K562 (cell line): ENCODE measurements around the gene CRB2. TPM values are rescaled to one million over a fixed set of nuclear protein-coding genes. Genes with fewer than 3 reads are reported as not detected.

Experiments
- ADNP ChIP-seq: fragments of 200-800 bp; sonication (Bioruptor generic); IDR thresholded peaks from 2 replicates; pipeline ENCODE4 v1.6.1; 2016; ENCODE audit warnings: missing genetic modification characterization, missing compliant biosample characterization
- E2F3 ChIP-seq: fragments of 250-450 bp; sonication (Bioruptor Pico); IDR thresholded peaks from 2 replicates; pipeline ENCODE4 v1.4.0; 2020; ENCODE audit warnings: mild to moderate bottlenecking
- ELF2 ChIP-seq: fragments of 250-450 bp; sonication (Bioruptor Pico); IDR thresholded peaks from 2 replicates; pipeline ENCODE4 v1.5.0; 2021; ENCODE audit warnings: mild to moderate bottlenecking
- FOXA1 ChIP-seq: fragments of 450-650 bp; IDR thresholded peaks from 2 replicates; pipeline ENCODE4 v1.6.1; 2016; ENCODE audit warnings: mild to moderate bottlenecking, borderline replicate concordance
- LARP7 ChIP-seq: fragments of 450-650 bp; IDR thresholded peaks from 2 replicates; pipeline ENCODE4 v1.6.1; 2016
- PCBP2 ChIP-seq: fragments of 200-400 bp; formaldehyde crosslinking; IDR thresholded peaks from 2 replicates; pipeline ENCODE4 v1.6.1; 2018; ENCODE audit warnings: low read length, low read depth, mild to moderate bottlenecking, moderate library complexity; ENCODE audit not compliant: poor library complexity, severe bottlenecking
- PURB ChIP-seq: sonication (generic); formaldehyde crosslinking; IDR thresholded peaks from 2 replicates; pipeline ENCODE4 v1.9.0; 2021; ENCODE audit warnings: low read depth, mild to moderate bottlenecking, missing genetic modification reagents
- SMARCC2 ChIP-seq: fragments of 450-650 bp; IDR thresholded peaks from 2 replicates; pipeline ENCODE4 v1.6.1; 2017; ENCODE audit warnings: antibody characterized with exemption, moderate library complexity, mild to moderate bottlenecking, low read depth
- SOX6 ChIP-seq: fragments of 450-650 bp; IDR thresholded peaks from 2 replicates; pipeline ENCODE4 v1.6.1; 2014; ENCODE audit warnings: mild to moderate bottlenecking
- TAF1 ChIP-seq: IDR thresholded peaks from 2 replicates; pipeline ENCODE4 v1.6.1; 2011; ENCODE audit warnings: mild to moderate bottlenecking, low read length, moderate library complexity; ENCODE audit not compliant: insufficient read depth, control insufficient read depth, severe bottlenecking; ENCODE audit errors: extremely low read depth
- XRCC5 ChIP-seq: fragments of 200-400 bp; formaldehyde crosslinking; IDR thresholded peaks from 2 replicates; pipeline ENCODE4 v1.6.1; 2017; ENCODE audit warnings: low read depth, mild to moderate bottlenecking, low read length
- ZC3H4 ChIP-seq: sonication (generic); formaldehyde crosslinking; IDR thresholded peaks from 2 replicates; pipeline ENCODE4 v1.9.0; 2021; ENCODE audit warnings: missing genetic modification reagents, borderline replicate concordance
- ZNF134 ChIP-seq: fragments of 250-450 bp; sonication (Bioruptor Pico); conservative IDR thresholded peaks from 2 replicates; pipeline ENCODE4 v1.4.0; 2020
- ZNF586 ChIP-seq: fragments of 450-650 bp; formaldehyde crosslinking; conservative IDR thresholded peaks from 2 replicates; pipeline ENCODE4 v1.4.0; 2020; ENCODE audit warnings: mild to moderate bottlenecking, moderate library complexity
- ZNF75A ChIP-seq: fragments of 450-650 bp; formaldehyde crosslinking; IDR thresholded peaks from 2 replicates; pipeline ENCODE4 v1.4.0; 2020; ENCODE audit warnings: mild to moderate bottlenecking
- polyA plus RNA-seq, 8 experiments: library from polyadenylated mRNA; depleted of rRNA in 4 of 8; stranded (reverse) in 5 of 8; unstranded in 3 of 8; fragments of >200 nt; fragmentation: Nextera tagmentation in 2 of 8; fragmentation: Illumina TruSeq in 1 of 8; extraction: Ambion mirVana in 2 of 8; extraction: Trizol in 1 of 8; gene quantifications; 2 replicates each; pipeline versions ENCODE4 v1.2.1 to v1.2.3, GENCODE V29; 2011 to 2014; ENCODE audit warnings: inconsistent platforms in 1 of 8, missing spikeins in 1 of 8
- total RNA-seq, 7 experiments: library from RNA; depleted of rRNA in 6 of 7; stranded (reverse); fragments of >200 nt in 6 of 7; fragmentation: Illumina TruSeq in 2 of 7; extraction: Trizol in 2 of 7; gene quantifications; 2 replicates each; pipeline versions ENCODE4 v1.2.1 to v1.2.3, GENCODE V29; 2011 to 2021; ENCODE audit warnings: low replicate concordance in 1 of 7
- TF ChIP-seq, protein P1 (sequence below): fragments of 450-650 bp; IDR thresholded peaks from 2 replicates; pipeline ENCODE4 v1.6.1; 2018; ENCODE audit not compliant: partially characterized antibody
- TF ChIP-seq, protein P2 (sequence below): sonication (generic); formaldehyde crosslinking; IDR thresholded peaks from 2 replicates; pipeline ENCODE4 v1.5.0; 2020; ENCODE audit warnings: missing genetic modification reagents
- TF ChIP-seq, protein P3 (sequence below): fragments of 450-650 bp; IDR thresholded peaks from 2 replicates; pipeline ENCODE4 v1.6.1; 2016; ENCODE audit warnings: antibody characterized with exemption
- TF ChIP-seq, protein P4 (sequence below), 2 experiments: IDR thresholded peaks; 2 replicates each; pipeline ENCODE4 v1.6.1; 2012; ENCODE audit warnings: improper control_type of control experiment in 2 of 2, low read depth in 2 of 2, low read length in 2 of 2, borderline replicate concordance in 1 of 2
- TF ChIP-seq, protein P5 (sequence below): fragments of 450-650 bp; IDR thresholded peaks from 2 replicates; pipeline ENCODE4 v1.6.1; 2016; ENCODE audit warnings: low read depth, mild to moderate bottlenecking, moderate library complexity

The CRB2 gene
- total and polyA plus RNA-seq, 9 of the 15 experiments (the other 6 are each of a cell fraction or from before 2014, with no cell fraction given): 0.13 to 1.2 (median 0.25) TPM; not detected in 2

DNA sequence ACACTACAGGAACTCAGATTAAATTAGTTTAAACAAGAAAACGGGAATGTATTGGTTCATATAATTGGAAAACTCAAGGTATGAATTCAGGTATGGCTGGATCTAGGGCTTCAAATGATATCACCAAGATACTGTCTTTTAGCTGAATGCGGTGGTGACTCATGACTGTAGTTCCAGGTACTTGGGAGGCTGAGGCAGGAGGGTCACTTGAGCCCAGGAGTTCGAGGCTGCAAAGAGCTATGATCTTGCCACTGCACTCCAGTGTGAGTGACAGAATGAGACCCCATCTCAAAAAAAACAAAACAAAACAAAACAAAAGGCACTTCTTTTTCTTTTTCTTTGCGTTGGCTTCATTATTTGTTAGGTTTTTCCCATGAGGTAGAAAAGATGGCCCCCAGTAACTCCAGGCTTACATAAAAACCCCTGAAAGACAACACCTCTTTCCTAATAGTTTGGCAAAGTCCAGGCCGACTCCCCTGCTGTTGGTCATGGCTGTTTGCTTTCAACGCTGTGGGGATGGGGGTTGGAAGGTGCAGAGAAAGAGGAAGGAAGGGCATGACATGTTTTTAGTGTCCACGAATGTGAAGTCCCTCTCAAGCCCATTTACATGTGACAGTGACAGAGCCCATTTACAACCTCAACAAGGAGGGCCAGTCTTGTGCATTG is 39.8 kb upstream of the CRB2 start (continued):
- TF ChIP-seq, protein P1, sequence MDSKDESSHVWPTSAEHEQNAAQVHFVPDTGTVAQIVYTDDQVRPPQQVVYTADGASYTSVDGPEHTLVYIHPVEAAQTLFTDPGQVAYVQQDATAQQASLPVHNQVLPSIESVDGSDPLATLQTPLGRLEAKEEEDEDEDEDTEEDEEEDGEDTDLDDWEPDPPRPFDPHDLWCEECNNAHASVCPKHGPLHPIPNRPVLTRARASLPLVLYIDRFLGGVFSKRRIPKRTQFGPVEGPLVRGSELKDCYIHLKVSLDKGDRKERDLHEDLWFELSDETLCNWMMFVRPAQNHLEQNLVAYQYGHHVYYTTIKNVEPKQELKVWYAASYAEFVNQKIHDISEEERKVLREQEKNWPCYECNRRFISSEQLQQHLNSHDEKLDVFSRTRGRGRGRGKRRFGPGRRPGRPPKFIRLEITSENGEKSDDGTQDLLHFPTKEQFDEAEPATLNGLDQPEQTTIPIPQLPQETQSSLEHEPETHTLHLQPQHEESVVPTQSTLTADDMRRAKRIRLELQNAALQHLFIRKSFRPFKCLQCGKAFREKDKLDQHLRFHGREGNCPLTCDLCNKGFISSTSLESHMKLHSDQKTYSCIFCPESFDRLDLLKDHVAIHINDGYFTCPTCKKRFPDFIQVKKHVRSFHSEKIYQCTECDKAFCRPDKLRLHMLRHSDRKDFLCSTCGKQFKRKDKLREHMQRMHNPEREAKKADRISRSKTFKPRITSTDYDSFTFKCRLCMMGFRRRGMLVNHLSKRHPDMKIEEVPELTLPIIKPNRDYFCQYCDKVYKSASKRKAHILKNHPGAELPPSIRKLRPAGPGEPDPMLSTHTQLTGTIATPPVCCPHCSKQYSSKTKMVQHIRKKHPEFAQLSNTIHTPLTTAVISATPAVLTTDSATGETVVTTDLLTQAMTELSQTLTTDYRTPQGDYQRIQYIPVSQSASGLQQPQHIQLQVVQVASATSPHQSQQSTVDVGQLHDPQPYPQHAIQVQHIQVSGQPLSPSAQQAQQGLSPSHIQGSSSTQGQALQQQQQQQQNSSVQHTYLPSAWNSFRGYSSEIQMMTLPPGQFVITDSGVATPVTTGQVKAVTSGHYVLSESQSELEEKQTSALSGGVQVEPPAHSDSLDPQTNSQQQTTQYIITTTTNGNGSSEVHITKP: peak; percentile 48
- TF ChIP-seq, protein P2, sequence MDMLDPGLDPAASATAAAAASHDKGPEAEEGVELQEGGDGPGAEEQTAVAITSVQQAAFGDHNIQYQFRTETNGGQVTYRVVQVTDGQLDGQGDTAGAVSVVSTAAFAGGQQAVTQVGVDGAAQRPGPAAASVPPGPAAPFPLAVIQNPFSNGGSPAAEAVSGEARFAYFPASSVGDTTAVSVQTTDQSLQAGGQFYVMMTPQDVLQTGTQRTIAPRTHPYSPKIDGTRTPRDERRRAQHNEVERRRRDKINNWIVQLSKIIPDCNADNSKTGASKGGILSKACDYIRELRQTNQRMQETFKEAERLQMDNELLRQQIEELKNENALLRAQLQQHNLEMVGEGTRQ: no peak
- TF ChIP-seq SMARCC2 (no peak), E2F3 (CRISPR knock-in tag) (no peak), ZNF586 (no peak), SOX6 (no peak; the same call in 1 of the 2 replicates), LARP7 (no peak), ZNF75A (no peak), ZNF134 (CRISPR knock-in tag) (no peak), FOXA1 (no peak), PURB (CRISPR knock-in tag) (no peak), ADNP (tag) (no peak), ELF2 (CRISPR knock-in tag) (no peak), XRCC5 (no peak), TAF1 (no peak), PCBP2 (no peak), ZC3H4 (CRISPR knock-in tag) (no peak)
- TF ChIP-seq, protein P3, sequence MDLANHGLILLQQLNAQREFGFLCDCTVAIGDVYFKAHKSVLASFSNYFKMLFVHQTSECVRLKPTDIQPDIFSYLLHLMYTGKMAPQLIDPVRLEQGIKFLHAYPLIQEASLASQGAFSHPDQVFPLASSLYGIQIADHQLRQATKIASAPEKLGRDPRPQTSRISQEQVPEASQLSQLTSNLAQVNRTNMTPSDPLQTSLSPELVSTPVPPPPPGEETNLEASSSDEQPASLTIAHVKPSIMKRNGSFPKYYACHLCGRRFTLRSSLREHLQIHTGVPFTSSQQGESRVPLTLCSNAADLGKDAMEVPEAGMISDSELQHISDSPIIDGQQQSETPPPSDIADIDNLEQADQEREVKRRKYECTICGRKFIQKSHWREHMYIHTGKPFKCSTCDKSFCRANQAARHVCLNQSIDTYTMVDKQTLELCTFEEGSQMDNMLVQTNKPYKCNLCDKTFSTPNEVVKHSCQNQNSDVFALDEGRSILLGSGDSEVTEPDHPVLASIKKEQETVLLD: no peak
- TF ChIP-seq, protein P4, sequence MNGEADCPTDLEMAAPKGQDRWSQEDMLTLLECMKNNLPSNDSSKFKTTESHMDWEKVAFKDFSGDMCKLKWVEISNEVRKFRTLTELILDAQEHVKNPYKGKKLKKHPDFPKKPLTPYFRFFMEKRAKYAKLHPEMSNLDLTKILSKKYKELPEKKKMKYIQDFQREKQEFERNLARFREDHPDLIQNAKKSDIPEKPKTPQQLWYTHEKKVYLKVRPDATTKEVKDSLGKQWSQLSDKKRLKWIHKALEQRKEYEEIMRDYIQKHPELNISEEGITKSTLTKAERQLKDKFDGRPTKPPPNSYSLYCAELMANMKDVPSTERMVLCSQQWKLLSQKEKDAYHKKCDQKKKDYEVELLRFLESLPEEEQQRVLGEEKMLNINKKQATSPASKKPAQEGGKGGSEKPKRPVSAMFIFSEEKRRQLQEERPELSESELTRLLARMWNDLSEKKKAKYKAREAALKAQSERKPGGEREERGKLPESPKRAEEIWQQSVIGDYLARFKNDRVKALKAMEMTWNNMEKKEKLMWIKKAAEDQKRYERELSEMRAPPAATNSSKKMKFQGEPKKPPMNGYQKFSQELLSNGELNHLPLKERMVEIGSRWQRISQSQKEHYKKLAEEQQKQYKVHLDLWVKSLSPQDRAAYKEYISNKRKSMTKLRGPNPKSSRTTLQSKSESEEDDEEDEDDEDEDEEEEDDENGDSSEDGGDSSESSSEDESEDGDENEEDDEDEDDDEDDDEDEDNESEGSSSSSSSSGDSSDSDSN (IDR thresholded peaks at IDR 0.05; ENCODE audit: borderline replicate concordance in 1 of 2, low read depth in 2 of 2, low read length in 2 of 2): no peak
- TF ChIP-seq, protein P5, sequence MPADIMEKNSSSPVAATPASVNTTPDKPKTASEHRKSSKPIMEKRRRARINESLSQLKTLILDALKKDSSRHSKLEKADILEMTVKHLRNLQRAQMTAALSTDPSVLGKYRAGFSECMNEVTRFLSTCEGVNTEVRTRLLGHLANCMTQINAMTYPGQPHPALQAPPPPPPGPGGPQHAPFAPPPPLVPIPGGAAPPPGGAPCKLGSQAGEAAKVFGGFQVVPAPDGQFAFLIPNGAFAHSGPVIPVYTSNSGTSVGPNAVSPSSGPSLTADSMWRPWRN: no peak
